Measurements from ENCODE around the gene SMCO3.

SMCO3 gene

DNA sequence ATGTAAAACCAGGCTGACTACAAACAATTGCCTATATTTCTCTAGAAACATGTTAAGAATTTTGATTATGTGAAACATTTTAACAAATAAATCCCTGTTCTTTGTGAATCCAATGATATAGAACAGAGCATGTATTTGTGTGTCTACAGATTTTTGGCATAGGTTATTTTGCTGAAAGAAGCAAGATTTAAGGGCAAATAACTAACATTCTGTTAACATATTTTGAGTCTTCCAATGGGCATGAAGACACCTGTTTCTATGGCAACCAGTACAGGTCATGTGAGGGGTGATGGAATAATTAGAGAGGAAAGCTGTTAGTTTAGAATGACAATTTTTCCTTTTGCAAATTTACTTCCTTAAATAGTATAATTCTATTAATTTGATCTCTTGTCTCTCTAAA is 20.5 kb upstream of the SMCO3 start:
- no peak; the same call in 2 of the 3 replicates for ATAC-seq
- TF ChIP-seq ISL1 (CRISPR knock-in tag; IDR thresholded peaks at IDR 0.05): peak; percentile 56; the same call in 1 of the 2 replicates
- TF ChIP-seq PPARA (CRISPR knock-in tag; IDR thresholded peaks at IDR 0.05; ENCODE audit: borderline replicate concordance): no peak
- TF ChIP-seq, protein P1, sequence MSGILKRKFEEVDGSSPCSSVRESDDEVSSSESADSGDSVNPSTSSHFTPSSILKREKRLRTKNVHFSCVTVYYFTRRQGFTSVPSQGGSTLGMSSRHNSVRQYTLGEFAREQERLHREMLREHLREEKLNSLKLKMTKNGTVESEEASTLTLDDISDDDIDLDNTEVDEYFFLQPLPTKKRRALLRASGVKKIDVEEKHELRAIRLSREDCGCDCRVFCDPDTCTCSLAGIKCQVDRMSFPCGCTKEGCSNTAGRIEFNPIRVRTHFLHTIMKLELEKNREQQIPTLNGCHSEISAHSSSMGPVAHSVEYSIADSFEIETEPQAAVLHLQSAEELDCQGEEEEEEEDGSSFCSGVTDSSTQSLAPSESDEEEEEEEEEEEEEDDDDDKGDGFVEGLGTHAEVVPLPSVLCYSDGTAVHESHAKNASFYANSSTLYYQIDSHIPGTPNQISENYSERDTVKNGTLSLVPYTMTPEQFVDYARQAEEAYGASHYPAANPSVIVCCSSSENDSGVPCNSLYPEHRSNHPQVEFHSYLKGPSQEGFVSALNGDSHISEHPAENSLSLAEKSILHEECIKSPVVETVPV (CRISPR knock-in tag; IDR thresholded peaks at IDR 0.05): no peak

DNA sequence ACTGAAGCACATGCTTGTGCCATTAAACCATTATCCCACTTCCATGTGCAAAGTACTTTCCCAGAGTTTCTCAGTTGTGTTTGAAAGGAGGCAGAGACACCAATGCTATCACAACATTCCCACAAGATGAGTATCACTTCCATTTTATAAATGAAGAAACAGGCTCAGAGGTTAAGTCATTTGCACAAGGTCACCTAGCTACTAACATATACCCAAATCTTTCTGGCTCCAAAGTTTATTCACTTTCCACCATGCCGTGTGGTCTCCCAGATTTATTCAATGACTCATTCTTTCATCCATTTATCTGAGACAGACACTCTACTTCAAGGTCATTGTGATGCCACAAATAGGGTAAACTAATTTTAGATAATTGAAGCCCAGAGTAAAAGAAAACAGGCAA is 20.0 kb upstream of the SMCO3 start:
- ATAC-seq: peak; percentile 6; the same call in 1 of the 3 replicates
- TF ChIP-seq ARNTL (CRISPR knock-in tag; IDR thresholded peaks at IDR 0.05; ENCODE audit: borderline replicate concordance, low read depth) (no peak), ZFP3 (CRISPR knock-in tag; IDR thresholded peaks at IDR 0.05) (peak; percentile 84), GLIS3 (CRISPR knock-in tag; IDR thresholded peaks at IDR 0.05) (0 out of 2 replicates have a peak, but pooled peaks have one; percentile 36), TCF4 (CRISPR knock-in tag; IDR thresholded peaks at IDR 0.05; ENCODE audit: borderline replicate concordance) (0 out of 2 replicates have a peak, but pooled peaks have one; percentile 7), ISL1 (CRISPR knock-in tag; IDR thresholded peaks at IDR 0.05) (peak; percentile 64), CSDC2 (CRISPR knock-in tag; IDR thresholded peaks at IDR 0.05) (peak; percentile 94; the same call in 1 of the 2 replicates), OSR1 (CRISPR knock-in tag; IDR thresholded peaks at IDR 0.05) (no peak), SNAI2 (CRISPR knock-in tag; IDR thresholded peaks at IDR 0.05) (peak; percentile 52; the same call in 1 of the 2 replicates)
- TF ChIP-seq, protein P2, sequence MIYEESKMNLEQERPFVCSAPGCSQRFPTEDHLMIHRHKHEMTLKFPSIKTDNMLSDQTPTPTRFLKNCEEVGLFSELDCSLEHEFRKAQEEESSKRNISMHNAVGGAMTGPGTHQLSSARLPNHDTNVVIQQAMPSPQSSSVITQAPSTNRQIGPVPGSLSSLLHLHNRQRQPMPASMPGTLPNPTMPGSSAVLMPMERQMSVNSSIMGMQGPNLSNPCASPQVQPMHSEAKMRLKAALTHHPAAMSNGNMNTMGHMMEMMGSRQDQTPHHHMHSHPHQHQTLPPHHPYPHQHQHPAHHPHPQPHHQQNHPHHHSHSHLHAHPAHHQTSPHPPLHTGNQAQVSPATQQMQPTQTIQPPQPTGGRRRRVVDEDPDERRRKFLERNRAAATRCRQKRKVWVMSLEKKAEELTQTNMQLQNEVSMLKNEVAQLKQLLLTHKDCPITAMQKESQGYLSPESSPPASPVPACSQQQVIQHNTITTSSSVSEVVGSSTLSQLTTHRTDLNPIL (CRISPR knock-in tag; IDR thresholded peaks at IDR 0.05; ENCODE audit: low read depth): peak; percentile 33; the same call in 1 of the 2 replicates
- TF ChIP-seq, protein P3, sequence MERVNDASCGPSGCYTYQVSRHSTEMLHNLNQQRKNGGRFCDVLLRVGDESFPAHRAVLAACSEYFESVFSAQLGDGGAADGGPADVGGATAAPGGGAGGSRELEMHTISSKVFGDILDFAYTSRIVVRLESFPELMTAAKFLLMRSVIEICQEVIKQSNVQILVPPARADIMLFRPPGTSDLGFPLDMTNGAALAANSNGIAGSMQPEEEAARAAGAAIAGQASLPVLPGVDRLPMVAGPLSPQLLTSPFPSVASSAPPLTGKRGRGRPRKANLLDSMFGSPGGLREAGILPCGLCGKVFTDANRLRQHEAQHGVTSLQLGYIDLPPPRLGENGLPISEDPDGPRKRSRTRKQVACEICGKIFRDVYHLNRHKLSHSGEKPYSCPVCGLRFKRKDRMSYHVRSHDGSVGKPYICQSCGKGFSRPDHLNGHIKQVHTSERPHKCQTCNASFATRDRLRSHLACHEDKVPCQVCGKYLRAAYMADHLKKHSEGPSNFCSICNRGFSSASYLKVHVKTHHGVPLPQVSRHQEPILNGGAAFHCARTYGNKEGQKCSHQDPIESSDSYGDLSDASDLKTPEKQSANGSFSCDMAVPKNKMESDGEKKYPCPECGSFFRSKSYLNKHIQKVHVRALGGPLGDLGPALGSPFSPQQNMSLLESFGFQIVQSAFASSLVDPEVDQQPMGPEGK (CRISPR knock-in tag; IDR thresholded peaks at IDR 0.05; ENCODE audit: borderline replicate concordance): no peak

DNA sequence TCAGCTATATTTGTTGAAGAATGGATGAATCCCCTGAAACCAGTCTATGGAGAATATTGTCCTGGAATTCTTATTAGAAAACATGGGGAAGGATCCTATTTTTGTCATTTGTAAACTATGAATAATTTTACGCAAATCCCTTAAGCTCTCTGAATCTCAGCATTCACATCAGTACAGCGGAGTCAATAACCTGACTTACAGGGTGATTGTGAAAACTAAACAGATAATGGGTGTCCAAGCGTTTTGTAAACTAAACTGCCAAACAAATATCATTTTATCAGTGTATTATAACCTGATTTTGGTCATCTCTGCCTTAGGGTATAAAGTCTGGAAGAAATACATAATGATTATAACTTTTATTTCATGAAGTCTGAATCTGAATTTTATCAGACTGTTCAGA is 19.4 kb upstream of the SMCO3 start:
- TF ChIP-seq ESRRG (CRISPR knock-in tag; IDR thresholded peaks at IDR 0.05) (no peak), GLIS3 (CRISPR knock-in tag; IDR thresholded peaks at IDR 0.05) (no peak), PPARA (CRISPR knock-in tag; IDR thresholded peaks at IDR 0.05; ENCODE audit: borderline replicate concordance) (no peak), OSR1 (CRISPR knock-in tag; IDR thresholded peaks at IDR 0.05) (no peak), ZNF8 (CRISPR knock-in tag; IDR thresholded peaks at IDR 0.05) (no peak), ARNTL (CRISPR knock-in tag; IDR thresholded peaks at IDR 0.05; ENCODE audit: borderline replicate concordance, low read depth) (no peak)
- TF ChIP-seq, protein P4, sequence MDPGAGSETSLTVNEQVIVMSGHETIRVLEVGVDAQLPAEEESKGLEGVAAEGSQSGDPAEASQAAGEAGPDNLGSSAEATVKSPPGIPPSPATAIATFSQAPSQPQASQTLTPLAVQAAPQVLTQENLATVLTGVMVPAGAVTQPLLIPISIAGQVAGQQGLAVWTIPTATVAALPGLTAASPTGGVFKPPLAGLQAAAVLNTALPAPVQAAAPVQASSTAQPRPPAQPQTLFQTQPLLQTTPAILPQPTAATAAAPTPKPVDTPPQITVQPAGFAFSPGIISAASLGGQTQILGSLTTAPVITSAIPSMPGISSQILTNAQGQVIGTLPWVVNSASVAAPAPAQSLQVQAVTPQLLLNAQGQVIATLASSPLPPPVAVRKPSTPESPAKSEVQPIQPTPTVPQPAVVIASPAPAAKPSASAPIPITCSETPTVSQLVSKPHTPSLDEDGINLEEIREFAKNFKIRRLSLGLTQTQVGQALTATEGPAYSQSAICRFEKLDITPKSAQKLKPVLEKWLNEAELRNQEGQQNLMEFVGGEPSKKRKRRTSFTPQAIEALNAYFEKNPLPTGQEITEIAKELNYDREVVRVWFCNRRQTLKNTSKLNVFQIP (CRISPR knock-in tag; IDR thresholded peaks at IDR 0.05; ENCODE audit: borderline replicate concordance, low read depth): no peak
- TF ChIP-seq, protein P3 (CRISPR knock-in tag; IDR thresholded peaks at IDR 0.05; ENCODE audit: borderline replicate concordance): no peak
- TF ChIP-seq, protein P1 (CRISPR knock-in tag; IDR thresholded peaks at IDR 0.05): no peak

DNA sequence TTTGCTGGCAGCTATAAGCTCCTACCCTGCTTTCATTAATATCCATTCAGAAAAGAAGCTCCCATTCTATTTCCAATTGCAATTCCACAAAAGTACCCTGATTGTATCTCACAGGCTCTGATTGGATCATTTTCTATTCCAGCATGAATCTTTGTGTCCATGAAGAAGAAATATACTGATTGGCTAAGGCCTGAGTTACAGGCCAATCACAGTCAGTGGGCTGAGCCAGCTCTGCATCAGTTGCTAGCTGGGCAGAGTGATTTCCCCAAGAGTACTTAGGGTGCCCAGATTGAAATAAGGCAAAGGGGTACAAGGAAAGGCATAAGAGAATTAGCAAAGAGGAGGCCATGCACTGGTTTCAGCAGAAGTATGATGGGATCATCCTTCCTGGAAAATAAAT is 14.9 kb upstream of the SMCO3 start:
- TF ChIP-seq, protein P5, sequence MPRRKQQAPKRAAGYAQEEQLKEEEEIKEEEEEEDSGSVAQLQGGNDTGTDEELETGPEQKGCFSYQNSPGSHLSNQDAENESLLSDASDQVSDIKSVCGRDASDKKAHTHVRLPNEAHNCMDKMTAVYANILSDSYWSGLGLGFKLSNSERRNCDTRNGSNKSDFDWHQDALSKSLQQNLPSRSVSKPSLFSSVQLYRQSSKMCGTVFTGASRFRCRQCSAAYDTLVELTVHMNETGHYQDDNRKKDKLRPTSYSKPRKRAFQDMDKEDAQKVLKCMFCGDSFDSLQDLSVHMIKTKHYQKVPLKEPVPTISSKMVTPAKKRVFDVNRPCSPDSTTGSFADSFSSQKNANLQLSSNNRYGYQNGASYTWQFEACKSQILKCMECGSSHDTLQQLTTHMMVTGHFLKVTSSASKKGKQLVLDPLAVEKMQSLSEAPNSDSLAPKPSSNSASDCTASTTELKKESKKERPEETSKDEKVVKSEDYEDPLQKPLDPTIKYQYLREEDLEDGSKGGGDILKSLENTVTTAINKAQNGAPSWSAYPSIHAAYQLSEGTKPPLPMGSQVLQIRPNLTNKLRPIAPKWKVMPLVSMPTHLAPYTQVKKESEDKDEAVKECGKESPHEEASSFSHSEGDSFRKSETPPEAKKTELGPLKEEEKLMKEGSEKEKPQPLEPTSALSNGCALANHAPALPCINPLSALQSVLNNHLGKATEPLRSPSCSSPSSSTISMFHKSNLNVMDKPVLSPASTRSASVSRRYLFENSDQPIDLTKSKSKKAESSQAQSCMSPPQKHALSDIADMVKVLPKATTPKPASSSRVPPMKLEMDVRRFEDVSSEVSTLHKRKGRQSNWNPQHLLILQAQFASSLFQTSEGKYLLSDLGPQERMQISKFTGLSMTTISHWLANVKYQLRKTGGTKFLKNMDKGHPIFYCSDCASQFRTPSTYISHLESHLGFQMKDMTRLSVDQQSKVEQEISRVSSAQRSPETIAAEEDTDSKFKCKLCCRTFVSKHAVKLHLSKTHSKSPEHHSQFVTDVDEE (CRISPR knock-in tag; IDR thresholded peaks at IDR 0.05): no peak
- TF ChIP-seq, protein P4 (CRISPR knock-in tag; IDR thresholded peaks at IDR 0.05; ENCODE audit: borderline replicate concordance, low read depth): no peak
- no peak for TF ChIP-seq ZFP30 (CRISPR knock-in tag; IDR thresholded peaks at IDR 0.05)
- ATAC-seq: peak; percentile 84

More for the DNA sequence above, 19.4 kb upstream of the SMCO3 start:
- ATAC-seq: no peak
